Loucy (cell line): Measurements from ENCODE around the gene MRGPRX2.

ENCODE experiments used
- H2AFZ ChIP-seq: fragments of 200-600 bp; sonication (generic); 2 replicates; pipeline ENCODE4 v1.6.0; 2016; ENCODE audit warnings: antibody characterized with exemption, mild to moderate bottlenecking, low read length, moderate library complexity
- H3F3A ChIP-seq: fragments of 200-600 bp; 2 replicates; pipeline ENCODE4 v1.6.0; 2016; ENCODE audit warnings: antibody characterized with exemption, low read depth, mild to moderate bottlenecking
- H3K27me3 ChIP-seq: fragments of 200-600 bp; sonication (generic); 2 replicates; pipeline ENCODE4 v1.6.1; 2014; ENCODE audit warnings: low read length, mild to moderate bottlenecking; ENCODE audit not compliant: insufficient read depth, poor library complexity, severe bottlenecking
- H3K36me3 ChIP-seq: fragments of 200-600 bp; sonication (generic); 2 replicates; pipeline ENCODE4 v1.6.1; 2016; ENCODE audit warnings: low read length; ENCODE audit not compliant: insufficient read depth
- H3K4me1 ChIP-seq: fragments of 200-600 bp; sonication (generic); 2 replicates; pipeline ENCODE4 v1.5.1; 2014; ENCODE audit warnings: low read length, mild to moderate bottlenecking; ENCODE audit not compliant: insufficient read depth, poor library complexity, severe bottlenecking
- H3K4me2 ChIP-seq: fragments of 200-600 bp; sonication (generic); 2 replicates; pipeline ENCODE4 v1.6.0; 2014; ENCODE audit warnings: antibody characterized with exemption, low read length, low read depth, mild to moderate bottlenecking; ENCODE audit not compliant: poor library complexity, severe bottlenecking
- H3K4me3 ChIP-seq: fragments of 200-600 bp; sonication (generic); 2 replicates; pipeline ENCODE4 v1.5.1; 2014; ENCODE audit warnings: low read length, mild to moderate bottlenecking, mixed read lengths; ENCODE audit not compliant: poor library complexity, severe bottlenecking
- H3K79me2 ChIP-seq: fragments of 200-600 bp; sonication (generic); 2 replicates; pipeline ENCODE4 v1.6.1; 2014; ENCODE audit warnings: low read length; ENCODE audit not compliant: insufficient read depth
- H3K9ac ChIP-seq: fragments of 200-600 bp; sonication (generic); 2 replicates; pipeline ENCODE4 v1.6.0; 2014; ENCODE audit warnings: mild to moderate bottlenecking, low read depth, low read length, moderate library complexity; ENCODE audit not compliant: poor library complexity, severe bottlenecking
- H3K9me2 ChIP-seq: fragments of 200-600 bp; sonication (generic); replicated peaks from 2 replicates; pipeline ENCODE4 v1.6.1; 2016; ENCODE audit warnings: low read depth, low read length, mixed read lengths
- H3K9me3 ChIP-seq: fragments of 200-600 bp; sonication (generic); 2 replicates; pipeline ENCODE4 v1.6.1; 2014; ENCODE audit warnings: mild to moderate bottlenecking, antibody characterized with exemption, low read length, low read depth; ENCODE audit not compliant: insufficient read depth
- H4K20me1 ChIP-seq: fragments of 200-600 bp; sonication (generic); 2 replicates; pipeline ENCODE4 v1.6.0; 2014; ENCODE audit warnings: antibody characterized with exemption, low read length, mild to moderate bottlenecking; ENCODE audit not compliant: insufficient read depth, poor library complexity, severe bottlenecking
- CTCF ChIP-seq: fragments of 200-600 bp; sonication (generic); conservative IDR thresholded peaks from 2 replicates; pipeline ENCODE4 v1.5.1; 2014; ENCODE audit warnings: mild to moderate bottlenecking, antibody characterized with exemption, low read length
- EZH2phosphoT487 ChIP-seq: fragments of 200-600 bp; IDR thresholded peaks from 2 replicates; pipeline ENCODE4 v1.6.1; 2018; ENCODE audit warnings: antibody characterized with exemption, mild to moderate bottlenecking, moderate library complexity, borderline replicate concordance

The MRGPRX2 gene

DNA sequence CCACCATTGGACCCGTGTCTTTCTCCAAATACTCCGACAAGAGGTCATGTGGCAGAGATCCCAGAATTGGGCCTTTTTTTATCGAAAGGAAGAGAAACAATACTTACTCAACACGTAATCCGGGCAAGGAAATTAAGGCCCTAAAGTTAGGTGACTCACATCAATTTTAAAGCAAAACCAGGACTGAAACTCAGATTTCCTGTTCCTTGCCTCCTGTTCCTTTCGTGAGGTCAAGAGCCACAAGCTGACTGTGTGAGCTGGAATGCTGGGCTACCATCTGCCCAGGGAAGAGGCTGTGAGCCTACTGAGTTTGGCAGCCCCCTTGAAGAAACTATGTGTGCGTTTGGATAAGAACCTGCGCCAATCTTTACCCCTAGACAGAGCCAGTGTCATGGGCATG, 27.1 kb upstream of the MRGPRX2 start:
- Histone ChIP-seq H3K9me2 (no peaks in the 10 kb centered on the region), H2AFZ (no peak overlapping the region), H3K9ac (no peak overlapping the region), H4K20me1 (no peaks in the 10 kb centered on the region), H3K9me3 (no peaks in the 10 kb centered on the region), H3F3A (no peaks in the 10 kb centered on the region), H3K4me2 (no peak overlapping the region), H3K4me1 (peaks cover 4% of the 10 kb centered on the region), H3K27me3 (no peaks in the 10 kb centered on the region), H3K4me3 (no peak overlapping the region), H3K36me3 (no peaks in the 10 kb centered on the region), H3K79me2 (no peaks in the 10 kb centered on the region)
- TF ChIP-seq EZH2phosphoT487 (no peak), CTCF (no peak)

DNA sequence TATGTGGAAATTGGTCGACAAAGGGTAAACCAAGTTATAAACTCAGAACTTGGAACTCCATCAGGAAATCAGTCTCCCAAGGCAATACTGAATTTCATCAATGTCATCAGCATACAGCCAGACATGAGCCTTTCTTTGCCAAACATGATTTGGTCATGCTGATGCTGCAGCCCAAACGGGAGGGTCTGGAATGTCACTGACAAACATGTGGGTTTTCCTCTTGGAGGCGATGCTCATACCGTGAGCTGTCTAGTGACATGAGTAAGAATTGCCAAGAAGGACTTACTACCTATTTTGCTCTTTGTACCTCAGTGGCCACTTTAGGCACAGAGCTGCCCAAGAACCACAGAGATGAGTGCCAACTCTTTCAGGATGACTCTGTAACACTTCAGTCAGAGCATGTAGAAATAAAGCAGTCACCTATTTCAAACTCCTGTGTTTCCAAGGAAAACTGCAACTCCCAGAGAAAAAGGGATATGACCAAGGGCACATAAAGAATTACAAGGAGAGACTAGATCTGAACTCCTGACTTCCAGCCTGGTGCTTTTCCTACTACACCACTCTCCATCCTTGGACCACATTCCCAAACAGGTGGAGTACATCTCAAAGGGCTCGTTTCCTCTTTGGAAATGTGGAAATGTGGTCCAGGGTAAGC, 24.3 kb upstream of the MRGPRX2 start:
- H3K9me2 ChIP-seq, result no peaks in the 10 kb centered on the region
- H3K9ac ChIP-seq, result no peak overlapping the region
- no peaks in the 10 kb centered on the region for H3K27me3 ChIP-seq
- no peaks in the 10 kb centered on the region for H4K20me1 ChIP-seq
- H3K4me2 ChIP-seq, result no peak overlapping the region
- H3K79me2 ChIP-seq, result no peaks in the 10 kb centered on the region
- no peak overlapping the region for H2AFZ ChIP-seq
- no peaks in the 10 kb centered on the region for H3K36me3 ChIP-seq
- H3K4me1 ChIP-seq, result no peaks in the 10 kb centered on the region
- TF ChIP-seq EZH2phosphoT487 (no peak), CTCF (no peak)
- H3K4me3 ChIP-seq, result no peak overlapping the region
- no peaks in the 10 kb centered on the region for H3K9me3 ChIP-seq
- H3F3A ChIP-seq, result no peaks in the 10 kb centered on the region

GRCh38 chr11:19083166-19083565, 22.6 kb upstream of the MRGPRX2 start:
- Histone ChIP-seq H3K4me1 (no peaks in the 10 kb centered on the region), H4K20me1 (no peaks in the 10 kb centered on the region), H3K27me3 (no peaks in the 10 kb centered on the region), H3K9me2 (no peaks in the 10 kb centered on the region), H3K9me3 (no peaks in the 10 kb centered on the region), H3K4me2 (no peak overlapping the region), H3K4me3 (no peak overlapping the region), H3K79me2 (no peaks in the 10 kb centered on the region), H3K9ac (no peak overlapping the region), H2AFZ (no peak overlapping the region), H3K36me3 (no peaks in the 10 kb centered on the region), H3F3A (no peaks in the 10 kb centered on the region)
- no peak for TF ChIP-seq EZH2phosphoT487
- no peak for TF ChIP-seq CTCF
